Measurements from ENCODE around the gene CNTNAP2. TPM values are rescaled to one million over a fixed set of nuclear protein-coding genes. Genes with fewer than 3 reads are reported as not detected.

CNTNAP2 gene
- total RNA-seq, 2 donors from 2014 or later: 171 to 228 TPM

DNA sequence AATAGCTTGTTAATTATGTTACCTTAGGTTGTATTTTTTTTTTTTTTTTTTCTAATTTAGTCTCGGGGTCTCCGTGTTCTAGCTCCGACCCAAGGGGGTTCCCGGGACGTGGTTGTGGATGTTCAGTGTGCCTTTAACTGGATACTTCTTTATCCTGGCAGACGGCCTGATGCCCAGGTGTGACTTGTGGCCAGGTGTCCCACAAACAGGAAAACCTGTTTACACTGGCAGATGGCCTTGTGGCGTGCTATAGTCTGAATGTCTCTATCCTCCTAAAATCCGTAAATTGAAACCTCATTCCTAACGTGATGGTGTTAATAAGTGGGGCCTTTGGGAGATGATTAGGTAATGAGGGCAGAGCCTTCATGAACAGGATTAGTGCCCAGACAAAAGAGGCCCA lies 1927.6 kb downstream of the CNTNAP2 start:
- no peaks in the 10 kb centered on the region for H3K27me3 ChIP-seq (ENCODE audit: control insufficient read depth, insufficient read depth, low read length, poor library complexity, severe bottlenecking)
- no peaks in the 10 kb centered on the region for H3K4me1 Mint-ChIP-seq

DNA sequence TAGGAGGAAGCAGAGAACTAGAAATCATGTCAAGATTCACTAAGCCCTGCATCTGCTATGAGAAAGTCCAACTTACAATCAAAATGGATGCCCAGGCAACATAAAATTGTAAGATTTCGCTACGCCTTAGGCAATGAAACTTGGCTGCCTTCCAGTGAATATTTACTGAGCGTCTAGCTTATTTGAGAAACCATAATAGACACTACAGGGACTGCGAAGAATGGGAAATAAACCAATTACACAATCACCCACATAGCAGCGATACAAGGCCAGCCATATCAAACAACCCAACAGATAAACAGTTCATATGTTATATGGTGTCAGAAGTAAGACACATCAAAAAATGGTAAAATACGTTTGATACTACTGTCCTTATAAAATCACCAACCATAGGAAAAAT lies 1928.9 kb downstream of the CNTNAP2 start:
- H3K27me3 ChIP-seq (ENCODE audit: control insufficient read depth, insufficient read depth, low read length, poor library complexity, severe bottlenecking): no peaks in the 10 kb centered on the region
- H3K4me3 Mint-ChIP-seq: no peak overlapping the region
- no peak overlapping the region for H3K27ac Mint-ChIP-seq
- H3K9ac ChIP-seq (ENCODE audit: extremely low read depth, low read length, poor library complexity, severe bottlenecking): no peak overlapping the region
- no peaks in the 10 kb centered on the region for H3K36me3 Mint-ChIP-seq (ENCODE audit: low read depth)
- H3K4me1 ChIP-seq (ENCODE audit: control insufficient read depth, insufficient read depth, low read length): no peaks in the 10 kb centered on the region
- H3K27ac ChIP-seq (ENCODE audit: low read depth, low read length): no peak overlapping the region
- DNase-seq: no peak
- H3K27me3 Mint-ChIP-seq (ENCODE audit: insufficient read depth): no peaks in the 10 kb centered on the region
- TF ChIP-seq, protein P1, sequence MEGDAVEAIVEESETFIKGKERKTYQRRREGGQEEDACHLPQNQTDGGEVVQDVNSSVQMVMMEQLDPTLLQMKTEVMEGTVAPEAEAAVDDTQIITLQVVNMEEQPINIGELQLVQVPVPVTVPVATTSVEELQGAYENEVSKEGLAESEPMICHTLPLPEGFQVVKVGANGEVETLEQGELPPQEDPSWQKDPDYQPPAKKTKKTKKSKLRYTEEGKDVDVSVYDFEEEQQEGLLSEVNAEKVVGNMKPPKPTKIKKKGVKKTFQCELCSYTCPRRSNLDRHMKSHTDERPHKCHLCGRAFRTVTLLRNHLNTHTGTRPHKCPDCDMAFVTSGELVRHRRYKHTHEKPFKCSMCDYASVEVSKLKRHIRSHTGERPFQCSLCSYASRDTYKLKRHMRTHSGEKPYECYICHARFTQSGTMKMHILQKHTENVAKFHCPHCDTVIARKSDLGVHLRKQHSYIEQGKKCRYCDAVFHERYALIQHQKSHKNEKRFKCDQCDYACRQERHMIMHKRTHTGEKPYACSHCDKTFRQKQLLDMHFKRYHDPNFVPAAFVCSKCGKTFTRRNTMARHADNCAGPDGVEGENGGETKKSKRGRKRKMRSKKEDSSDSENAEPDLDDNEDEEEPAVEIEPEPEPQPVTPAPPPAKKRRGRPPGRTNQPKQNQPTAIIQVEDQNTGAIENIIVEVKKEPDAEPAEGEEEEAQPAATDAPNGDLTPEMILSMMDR (conservative IDR thresholded peaks at IDR 0.05): no peak
- peaks cover 4% of the 10 kb centered on the region for H3K9me3 Mint-ChIP-seq
- H3K4me3 ChIP-seq (ENCODE audit: low read length): no peak overlapping the region
- WGBS, 2 experiments (ENCODE audit: insufficient coverage in 1 of 2, insufficient read length in 1 of 2): 94 to 95% methylated on average over 2 to 4 of the region's 6 CpGs
- peaks cover 5% of the 10 kb centered on the region for H3K9me3 ChIP-seq (ENCODE audit: control insufficient read depth, low read length)
- no peaks in the 10 kb centered on the region for H3K36me3 ChIP-seq (ENCODE audit: control insufficient read depth, insufficient read depth, low read length)
- H3K4me1 Mint-ChIP-seq: peaks cover 6% of the 10 kb centered on the region

More for the DNA sequence above, 1927.6 kb downstream of the CNTNAP2 start:
- TF ChIP-seq, protein P1 (conservative IDR thresholded peaks at IDR 0.05): no peak
- peaks cover 4% of the 10 kb centered on the region for H3K9me3 Mint-ChIP-seq
- H3K27me3 Mint-ChIP-seq (ENCODE audit: insufficient read depth): no peaks in the 10 kb centered on the region
- no peaks in the 10 kb centered on the region for H3K36me3 Mint-ChIP-seq (ENCODE audit: low read depth)
- Histone ChIP-seq H3K9me3 (ENCODE audit: control insufficient read depth, low read length) (peaks cover 5% of the 10 kb centered on the region), H3K4me3 (ENCODE audit: low read length) (no peak overlapping the region), H3K27ac (ENCODE audit: low read depth, low read length) (no peak overlapping the region), H3K9ac (ENCODE audit: extremely low read depth, low read length, poor library complexity, severe bottlenecking) (no peak overlapping the region), H3K36me3 (ENCODE audit: control insufficient read depth, insufficient read depth, low read length) (no peaks in the 10 kb centered on the region), H3K4me1 (ENCODE audit: control insufficient read depth, insufficient read depth, low read length) (no peaks in the 10 kb centered on the region)
- WGBS, 2 experiments (ENCODE audit: insufficient coverage in 1 of 2, insufficient read length in 1 of 2): 84 to 95% methylated on average over 8 to 9 of the region's 9 CpGs
- DNase-seq: no peak
- H3K4me3 Mint-ChIP-seq: no peak overlapping the region
- no peak overlapping the region for H3K27ac Mint-ChIP-seq

DNA sequence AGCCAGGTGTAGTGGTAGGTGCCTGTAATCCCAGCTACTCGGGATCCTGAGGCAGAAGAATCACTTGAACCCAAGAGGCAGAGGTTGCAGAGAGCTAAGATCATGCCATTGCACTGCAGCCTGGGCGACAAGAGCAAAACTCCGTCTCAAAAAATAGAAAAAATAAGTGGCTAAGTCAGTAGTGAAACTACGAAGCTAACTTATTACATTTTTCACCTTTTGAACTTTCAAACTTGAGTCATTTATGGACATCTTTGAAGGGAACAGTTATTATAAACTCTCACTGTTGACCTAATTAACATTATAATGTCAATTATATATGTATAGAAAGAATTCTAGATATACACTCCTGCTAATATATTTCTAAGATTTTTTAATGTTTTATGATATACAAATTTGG lies 1932.5 kb downstream of the CNTNAP2 start:
- 93 to 95% methylated on average over 4 of the region's 4 CpGs for WGBS, 2 experiments (ENCODE audit: insufficient coverage in 1 of 2, insufficient read length in 1 of 2)
- H3K27me3 ChIP-seq (ENCODE audit: control insufficient read depth, insufficient read depth, low read length, poor library complexity, severe bottlenecking): no peaks in the 10 kb centered on the region
- no peak overlapping the region for H3K4me3 Mint-ChIP-seq
- H3K27ac Mint-ChIP-seq: no peak overlapping the region
- no peaks in the 10 kb centered on the region for H3K27me3 Mint-ChIP-seq (ENCODE audit: insufficient read depth)
- peaks cover 8% of the 10 kb centered on the region for H3K4me1 Mint-ChIP-seq
- no peak overlapping the region for H3K9ac ChIP-seq (ENCODE audit: extremely low read depth, low read length, poor library complexity, severe bottlenecking)
- TF ChIP-seq, protein P1 (conservative IDR thresholded peaks at IDR 0.05): no peak
- no peaks in the 10 kb centered on the region for H3K36me3 ChIP-seq (ENCODE audit: control insufficient read depth, insufficient read depth, low read length)
- no peak for DNase-seq
- no peak overlapping the region for H3K4me3 ChIP-seq (ENCODE audit: low read length)
- H3K9me3 ChIP-seq (ENCODE audit: control insufficient read depth, low read length): peaks cover 5% of the 10 kb centered on the region
- no peak overlapping the region for H3K27ac ChIP-seq (ENCODE audit: low read depth, low read length)
- H3K36me3 Mint-ChIP-seq (ENCODE audit: low read depth): no peaks in the 10 kb centered on the region
- peaks cover 4% of the 10 kb centered on the region for H3K9me3 Mint-ChIP-seq
- H3K4me1 ChIP-seq (ENCODE audit: control insufficient read depth, insufficient read depth, low read length): no peaks in the 10 kb centered on the region
